Glomerular endothelial cell (primary cell): Measurements from ENCODE around the gene TAB2. TPM values are rescaled to one million over a fixed set of nuclear protein-coding genes. Genes with fewer than 3 reads are reported as not detected.

Experiments used
- DNase-seq: peaks from one replicate; pipeline ENCODE4 v3.0.0-alpha.2; 2011; ENCODE audit warnings: low read depth, low spot score; ENCODE audit errors: extremely low read depth
- total RNA-seq: library from RNA; depleted of rRNA; stranded (reverse); fragments of >200 nt; gene quantifications from 2 replicates; pipeline ENCODE4 v1.2.3, GENCODE V29; 2015

The TAB2 gene
- total RNA-seq, 1 donor from 2014 or later: 49.8 TPM

DNA sequence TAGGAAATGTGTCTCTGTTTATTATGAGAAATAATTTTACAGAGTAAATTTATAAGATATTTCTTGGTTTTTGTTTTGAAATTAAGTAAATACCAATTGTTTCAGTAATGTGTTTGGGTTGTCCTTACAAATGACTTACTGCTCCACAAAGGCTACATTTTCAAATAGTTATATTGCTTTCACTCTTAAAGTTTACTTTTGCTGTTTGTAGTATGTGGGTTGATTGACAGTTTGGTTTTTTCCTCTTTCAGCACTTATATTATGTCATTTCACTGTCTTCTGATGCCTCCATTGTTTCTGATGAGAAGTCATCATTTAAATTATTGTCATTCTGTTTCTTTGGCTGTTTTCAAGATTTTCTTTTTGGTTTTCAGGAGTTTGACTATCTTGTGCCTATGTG lies 47.7 kb downstream of the TAB2 start:
- no peak for DNase-seq

DNA sequence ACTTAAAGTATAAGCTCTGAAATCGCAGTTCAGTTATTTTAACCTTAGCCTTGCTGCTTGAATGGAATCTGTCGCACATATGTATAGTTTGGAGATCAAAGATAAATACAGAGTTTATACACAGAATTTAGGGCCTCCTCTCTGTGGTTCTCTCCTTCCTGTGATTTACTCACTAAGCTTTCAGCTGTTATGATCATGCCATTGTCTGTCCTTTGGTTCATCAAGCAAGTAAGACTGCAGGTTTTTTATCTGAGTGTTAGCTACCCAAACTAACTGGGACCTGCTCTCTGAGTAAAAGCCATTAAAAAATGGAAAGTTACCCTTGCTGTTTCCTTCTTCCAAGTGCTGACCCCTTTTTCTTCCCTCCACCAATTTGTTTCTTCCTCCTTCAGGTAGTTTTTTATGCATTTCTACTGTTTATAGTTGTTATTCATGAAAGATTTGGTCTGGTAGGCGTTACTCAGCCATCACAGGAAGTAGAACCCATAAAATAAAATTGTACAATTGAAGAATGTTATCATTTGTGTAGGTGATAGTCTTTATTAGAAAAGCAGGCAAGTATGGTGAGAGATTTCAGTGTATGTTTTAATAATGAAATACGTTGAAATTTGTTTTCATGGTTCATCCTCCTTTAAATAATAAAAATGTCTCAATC lies 48.9 kb downstream of the TAB2 start:
- DNase-seq: no peak

DNA sequence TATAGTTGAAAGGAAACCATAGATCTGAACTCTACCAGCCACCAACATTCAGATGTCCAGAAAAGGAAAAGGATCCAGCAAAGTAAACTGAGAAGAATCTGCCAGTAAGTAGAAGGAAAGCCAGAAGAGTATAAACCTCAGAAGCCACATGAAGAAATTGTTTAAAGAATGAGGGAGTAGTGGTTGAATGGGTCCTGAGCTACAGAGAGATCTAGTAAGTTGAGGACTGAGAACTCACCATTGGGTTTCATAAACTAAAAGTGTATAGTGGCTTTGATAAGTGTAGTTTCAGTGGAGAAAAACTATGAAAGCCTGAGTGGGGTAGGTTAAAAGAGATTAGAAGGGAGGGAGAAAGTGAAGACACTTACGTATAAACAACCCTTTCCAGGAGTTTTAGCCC lies 50.6 kb downstream of the TAB2 start:
- no peak for DNase-seq

DNA sequence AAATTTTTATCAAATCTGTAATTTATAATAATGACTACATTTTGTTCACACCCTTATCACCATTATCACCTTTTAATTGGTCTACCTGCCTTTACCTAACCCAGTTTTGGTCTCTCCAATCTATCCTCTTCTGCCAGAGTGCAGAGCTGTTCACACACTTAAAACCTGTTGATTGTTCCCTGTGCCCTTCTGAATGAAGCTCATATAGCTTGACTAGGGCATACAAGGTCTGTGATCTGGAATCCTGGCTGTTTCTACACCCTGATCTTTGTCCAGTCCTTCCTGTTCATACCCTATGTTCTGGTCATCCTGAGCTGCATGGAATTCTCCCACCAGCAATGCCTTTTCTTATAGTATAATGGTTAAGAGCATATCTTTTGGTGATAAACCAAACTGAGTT lies 53.6 kb downstream of the TAB2 start:
- no peak for DNase-seq

DNA sequence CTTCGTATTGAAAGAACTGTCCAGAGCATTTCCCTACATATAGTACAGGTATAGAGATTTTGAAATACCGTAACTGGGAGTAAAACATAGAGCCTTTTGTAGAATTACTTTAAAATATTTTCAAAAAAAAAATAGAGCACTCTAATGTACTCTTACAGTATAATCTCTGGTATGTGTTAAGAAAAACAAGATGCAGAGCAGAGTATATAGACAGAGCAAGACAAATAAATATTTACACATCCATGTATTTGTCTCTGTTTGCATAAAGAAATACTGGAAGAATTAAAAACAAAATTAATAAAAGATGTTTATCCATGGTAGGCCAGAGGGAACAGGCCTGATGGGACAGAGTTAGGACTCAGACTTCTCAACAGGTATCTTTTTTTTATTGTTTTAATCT lies 54.5 kb downstream of the TAB2 start:
- DNase-seq: no peak

DNA sequence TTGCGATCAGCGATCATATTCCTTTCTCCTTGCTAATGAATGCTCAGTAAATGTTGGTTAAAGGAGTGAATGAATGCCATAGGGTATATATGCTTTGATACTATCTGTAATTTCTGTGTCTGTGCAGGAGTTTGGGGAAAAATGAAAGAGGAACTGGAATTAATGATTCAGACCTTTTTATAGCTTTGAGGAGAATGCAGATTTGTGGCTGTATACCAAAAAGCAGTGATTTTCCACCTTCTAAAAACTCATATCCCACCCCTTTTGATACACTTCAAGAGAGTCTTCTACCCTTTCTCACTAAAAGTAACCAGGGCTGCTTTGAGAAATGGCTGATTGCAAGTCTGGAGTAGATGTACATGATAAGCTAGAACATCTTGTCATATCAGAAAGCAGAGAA lies 56.0 kb downstream of the TAB2 start:
- DNase-seq: no peak

DNA sequence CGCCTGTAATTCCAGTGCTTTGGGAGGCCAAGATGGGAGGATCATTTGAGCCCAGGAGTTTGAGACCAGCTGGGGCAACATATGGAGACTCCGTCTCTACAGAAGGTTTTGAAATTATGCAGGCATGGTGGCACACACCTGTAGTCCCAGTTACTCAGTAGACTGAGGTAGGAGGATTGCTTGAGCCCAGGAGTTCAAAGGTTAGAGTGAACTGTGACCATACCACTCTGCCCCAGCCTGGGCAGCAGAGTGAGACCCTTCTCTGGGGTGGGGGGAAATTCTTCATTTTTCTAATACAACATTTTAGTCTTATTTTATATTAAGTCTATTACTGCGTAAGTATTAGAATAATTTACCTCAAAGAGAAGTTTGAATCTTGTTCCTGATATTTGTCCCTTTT lies 62.5 kb downstream of the TAB2 start:
- DNase-seq: no peak

DNA sequence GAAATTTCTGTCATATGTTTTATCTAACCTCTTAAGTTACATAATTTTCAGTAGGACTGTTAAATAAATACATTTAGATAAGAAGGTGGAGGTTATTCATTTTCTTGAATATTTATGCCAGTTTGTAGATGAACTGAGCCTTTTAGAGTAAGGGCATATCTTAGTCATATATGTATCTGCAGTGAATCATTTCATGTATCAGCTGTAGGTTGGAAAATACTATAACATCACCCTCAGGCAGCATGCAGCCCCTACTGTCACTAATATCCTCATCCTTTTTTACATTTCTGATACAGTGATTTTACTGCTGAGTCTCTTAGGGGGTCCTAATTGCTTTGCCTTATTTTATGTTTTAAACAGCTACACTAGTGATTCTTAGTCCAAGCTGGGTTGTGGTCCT lies 63.0 kb downstream of the TAB2 start:
- no peak for DNase-seq

DNA sequence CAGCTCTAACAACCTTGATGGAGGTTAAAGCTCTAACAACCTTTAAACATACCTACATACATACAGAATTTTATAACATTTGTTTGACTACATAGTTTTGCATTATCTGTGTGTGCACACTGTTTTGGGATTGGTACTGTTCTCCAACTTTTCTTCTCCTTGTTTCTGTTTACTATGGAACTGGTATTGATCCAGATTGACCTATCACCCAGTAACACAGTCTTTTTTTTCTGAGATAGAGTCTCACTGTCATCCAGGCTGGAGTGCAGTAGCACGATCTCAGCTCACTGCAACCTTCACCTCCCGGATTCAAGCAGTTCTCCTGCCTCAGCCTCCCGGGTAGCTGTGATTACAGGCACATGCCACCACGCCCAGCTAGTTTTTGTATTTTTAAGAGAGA lies 65.9 kb downstream of the TAB2 start:
- DNase-seq: no peak

DNA sequence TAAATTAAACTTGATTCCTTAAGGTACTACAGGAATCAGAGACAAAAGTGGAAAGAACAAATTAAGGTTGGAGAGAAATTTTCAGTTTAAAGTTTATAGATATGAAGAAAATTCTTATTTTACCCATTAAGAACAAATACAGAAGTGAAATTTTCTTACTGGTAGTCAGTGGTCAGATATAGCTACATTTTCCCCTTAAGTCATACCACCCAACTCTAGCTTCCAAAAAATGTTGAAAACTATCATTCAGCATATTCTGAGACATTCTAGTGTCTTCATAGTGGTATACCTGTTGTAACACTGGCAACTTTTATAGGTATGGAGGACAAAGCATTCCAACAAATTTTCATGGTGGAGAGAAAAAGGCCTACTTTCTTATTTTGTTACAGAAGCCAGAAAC lies 67.0 kb downstream of the TAB2 start:
- no peak for DNase-seq

DNA sequence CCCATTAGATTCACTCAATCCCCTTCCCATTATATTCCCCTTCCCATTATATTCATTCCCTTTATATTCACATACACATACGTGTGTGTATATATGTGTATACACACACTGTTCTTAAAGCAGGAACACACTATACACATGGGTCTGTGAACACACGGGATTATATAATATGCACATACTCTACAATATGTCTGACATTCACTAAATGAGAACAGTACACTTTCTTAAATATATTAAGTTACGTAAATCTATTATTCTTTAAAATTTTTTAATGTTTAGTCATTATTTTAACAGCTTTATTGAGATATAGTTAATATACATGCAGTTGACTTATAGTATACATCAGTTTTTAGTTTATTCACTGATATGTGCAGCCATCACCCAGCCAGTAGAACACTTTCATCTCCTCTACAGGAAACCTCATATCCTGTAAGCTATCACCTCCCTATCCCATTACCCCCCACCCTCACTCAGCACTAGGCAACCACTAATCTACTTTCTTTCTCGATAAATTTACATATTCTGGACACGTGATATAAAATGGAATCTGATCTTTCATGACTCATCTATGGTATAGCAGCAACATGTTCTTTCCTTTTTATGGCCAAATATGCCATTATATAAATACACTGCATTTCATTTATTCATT lies 68.6 kb downstream of the TAB2 start:
- no peak for DNase-seq

DNA sequence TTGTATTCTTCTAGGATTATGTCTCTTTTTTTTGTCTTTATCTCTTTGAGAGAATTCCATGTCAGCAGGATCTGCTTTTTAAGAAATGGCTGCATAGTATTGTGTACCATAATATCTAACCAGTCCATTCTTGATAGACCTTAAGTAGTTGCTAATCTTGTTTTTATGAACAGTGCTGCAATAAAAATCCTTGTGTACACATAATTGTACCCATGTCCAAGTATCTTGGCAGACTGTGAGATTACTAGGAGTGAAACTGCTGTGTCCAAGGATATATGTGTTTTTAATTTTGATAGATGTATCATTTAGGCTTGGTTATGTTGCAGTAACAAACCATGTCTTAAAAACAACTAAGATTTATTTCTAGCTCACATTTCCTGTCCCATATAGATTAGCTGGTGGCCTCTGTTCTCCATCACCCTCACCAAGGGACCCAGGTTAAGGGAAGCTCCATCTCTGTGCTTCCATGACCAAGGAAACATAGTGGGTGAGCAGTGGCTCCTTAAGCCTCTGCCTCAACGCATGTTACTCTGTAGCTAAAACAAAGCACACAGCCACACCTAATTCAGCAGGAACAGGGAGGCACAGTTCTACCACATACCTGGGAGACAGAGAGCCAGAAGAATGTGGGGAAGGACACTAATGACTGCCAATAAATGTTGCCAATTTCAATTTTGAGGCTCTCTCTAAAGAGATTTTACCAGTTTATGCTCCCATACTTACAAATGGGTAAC lies 70.4 kb downstream of the TAB2 start:
- no peak for DNase-seq

DNA sequence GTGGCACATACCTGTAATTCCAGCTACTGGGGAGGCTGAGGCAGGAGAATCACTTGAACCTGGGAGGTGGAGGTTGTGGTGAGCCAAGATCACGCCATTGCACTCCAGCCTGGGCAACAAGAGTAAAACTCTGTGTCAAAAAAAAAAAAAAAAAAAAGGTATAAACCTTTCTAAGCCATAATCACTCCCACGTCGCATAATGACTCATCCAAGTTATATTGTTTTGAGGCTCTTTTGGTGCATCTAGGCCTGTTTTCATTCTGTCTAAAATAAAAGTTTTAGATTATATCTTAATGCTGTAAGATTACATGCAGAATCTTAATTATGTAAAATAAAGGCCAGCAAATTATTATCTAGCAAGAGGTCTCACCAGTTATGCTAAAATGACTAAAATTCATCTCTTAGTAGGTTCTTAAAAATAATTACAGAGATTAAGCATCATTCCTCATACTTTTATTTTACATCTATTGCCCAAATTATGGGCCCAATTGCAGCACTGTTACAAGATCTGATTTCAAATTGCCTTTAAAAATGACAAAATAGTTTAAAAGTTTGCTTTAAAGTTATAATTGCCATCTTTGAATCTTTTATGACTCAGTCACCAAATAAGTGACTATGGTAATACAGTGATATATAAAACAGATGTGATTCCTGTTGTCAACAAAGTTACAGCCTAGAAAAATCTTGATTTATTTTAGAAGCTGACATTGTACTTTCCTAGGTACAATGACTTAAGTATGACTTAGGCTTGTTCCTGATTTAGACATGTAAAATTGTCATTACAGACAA lies 72.2 kb downstream of the TAB2 start:
- no peak for DNase-seq

DNA sequence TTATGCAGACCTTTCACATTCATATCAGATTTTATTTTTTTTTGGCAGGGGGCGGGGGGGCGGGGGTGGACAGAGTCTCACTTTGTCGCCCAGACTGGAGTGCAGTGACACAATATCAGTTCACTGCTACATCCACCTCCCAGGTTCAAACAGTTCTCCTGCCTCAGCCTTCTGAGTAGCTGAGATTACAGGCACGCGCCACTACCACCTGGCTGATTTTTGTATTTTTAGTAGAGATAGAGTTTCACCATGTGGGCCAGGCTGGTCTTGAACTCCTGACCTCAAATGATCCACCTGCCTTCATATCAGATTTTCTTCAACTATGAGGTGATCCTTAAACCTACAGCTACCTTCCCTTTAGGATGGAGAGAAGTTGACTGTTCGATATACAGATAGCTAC lies 74.6 kb downstream of the TAB2 start:
- no peak for DNase-seq

DNA sequence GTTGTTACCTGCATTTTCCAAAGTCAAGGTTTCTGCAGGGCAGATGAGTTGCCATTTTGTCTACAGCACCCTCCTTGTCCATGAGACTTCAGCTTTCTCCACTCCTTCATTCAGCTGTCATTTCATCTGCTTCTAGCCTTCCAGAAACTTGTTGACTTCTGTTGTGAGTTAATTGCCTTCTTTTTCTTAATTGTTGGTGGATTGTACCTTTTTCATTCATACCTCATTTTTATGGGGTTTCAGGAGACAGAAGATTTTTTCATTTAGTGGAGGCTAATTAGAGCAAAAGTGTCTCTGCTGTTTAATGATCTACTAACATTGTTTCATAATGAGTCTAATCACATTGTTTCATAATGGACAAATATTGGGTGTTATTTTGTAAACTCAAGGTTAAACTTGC lies 75.0 kb downstream of the TAB2 start:
- no peak for DNase-seq

DNA sequence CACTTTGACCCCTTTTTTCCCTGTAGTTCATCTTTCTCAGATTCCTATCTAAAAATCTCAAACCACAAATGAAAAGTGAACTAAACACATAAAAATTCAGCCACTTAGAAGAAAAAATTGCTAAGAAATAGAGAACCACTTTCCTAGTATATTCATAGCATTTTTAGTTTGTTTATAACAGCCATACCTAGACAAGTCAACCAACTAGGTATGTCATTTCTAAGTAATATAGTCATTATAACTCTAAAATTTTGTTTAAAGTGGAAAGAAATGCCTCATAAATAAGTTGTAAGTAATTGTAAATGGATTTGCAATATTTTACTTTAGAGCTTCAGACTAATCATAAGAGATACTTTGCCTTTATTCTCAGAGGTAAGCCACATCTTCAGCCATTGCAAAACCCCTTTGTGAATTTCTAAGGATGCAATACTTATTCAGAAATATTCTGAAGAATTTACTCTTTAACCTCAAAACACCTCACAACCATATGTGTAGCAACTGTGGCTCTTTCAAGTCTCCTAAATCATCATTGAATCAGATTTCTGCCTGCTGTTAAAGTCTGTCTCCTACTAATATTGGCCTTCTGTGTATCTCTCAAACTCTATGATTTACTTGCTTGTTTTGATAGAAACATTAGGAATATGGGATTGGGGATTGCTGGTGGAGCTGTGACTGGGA lies 75.6 kb downstream of the TAB2 start:
- no peak for DNase-seq

DNA sequence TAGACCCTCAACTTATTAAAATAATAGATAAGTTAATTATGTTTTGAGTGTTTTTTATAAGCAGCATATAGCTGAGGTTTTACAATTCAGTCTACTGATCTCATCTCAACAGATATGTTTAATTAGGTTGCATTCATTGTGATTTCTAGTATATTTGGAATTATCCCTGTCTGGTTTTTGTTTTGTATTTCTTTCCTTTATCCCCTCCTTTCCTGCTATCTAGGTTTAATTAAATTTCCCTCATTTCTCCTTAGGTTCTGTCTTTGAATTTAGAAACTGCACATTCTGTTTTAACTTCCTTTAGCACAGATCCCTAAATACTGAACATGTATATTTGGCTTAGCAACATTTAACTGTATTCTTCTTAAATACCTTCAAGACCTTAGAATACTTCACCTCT lies 77.7 kb downstream of the TAB2 start:
- DNase-seq: no peak

DNA sequence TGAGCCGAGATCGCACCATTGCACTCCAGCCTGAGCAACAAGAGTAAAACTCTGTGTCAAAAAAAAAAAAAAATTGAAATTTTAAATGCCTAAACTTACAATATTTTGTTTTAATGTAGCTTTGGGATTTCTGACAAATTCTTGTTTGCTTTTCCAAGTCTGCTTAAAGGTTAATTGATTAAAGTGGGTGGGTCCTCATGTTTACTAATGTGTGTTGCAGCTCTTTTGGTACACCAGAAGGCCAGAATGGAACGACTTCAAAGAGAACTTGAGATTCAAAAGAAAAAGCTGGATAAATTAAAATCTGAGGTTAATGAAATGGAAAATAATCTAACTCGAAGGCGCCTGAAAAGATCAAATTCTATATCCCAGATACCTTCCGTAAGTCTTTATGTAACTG lies 79.9 kb downstream of the TAB2 start:
- DNase-seq: no peak

DNA sequence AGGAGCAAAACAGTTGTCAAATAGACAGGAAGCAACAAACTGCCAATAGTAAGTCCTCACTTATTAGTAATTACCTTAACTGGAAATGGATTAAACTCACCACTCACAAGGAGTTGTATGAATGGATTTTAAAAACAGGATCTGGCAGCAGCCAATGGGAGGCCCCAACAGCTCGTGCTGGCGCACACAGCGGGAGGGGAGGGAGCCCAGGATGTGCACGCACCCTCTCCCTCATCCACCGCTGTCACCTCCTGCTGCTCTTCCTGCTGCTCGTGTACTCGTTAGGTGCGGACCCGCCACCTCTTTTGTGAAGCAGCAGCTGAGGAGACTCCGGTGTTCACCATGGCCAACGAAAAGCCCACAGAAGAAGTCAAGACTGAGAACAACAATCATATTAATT lies 82.5 kb downstream of the TAB2 start, which contains the start of gene SUMO4:
Gene SUMO4, plus strand, starts transcription at position 213 of the 400 bp plus-strand sequence. Its CDS starts 130 bp downstream, at position 343.
- DNase-seq: no peak

DNA sequence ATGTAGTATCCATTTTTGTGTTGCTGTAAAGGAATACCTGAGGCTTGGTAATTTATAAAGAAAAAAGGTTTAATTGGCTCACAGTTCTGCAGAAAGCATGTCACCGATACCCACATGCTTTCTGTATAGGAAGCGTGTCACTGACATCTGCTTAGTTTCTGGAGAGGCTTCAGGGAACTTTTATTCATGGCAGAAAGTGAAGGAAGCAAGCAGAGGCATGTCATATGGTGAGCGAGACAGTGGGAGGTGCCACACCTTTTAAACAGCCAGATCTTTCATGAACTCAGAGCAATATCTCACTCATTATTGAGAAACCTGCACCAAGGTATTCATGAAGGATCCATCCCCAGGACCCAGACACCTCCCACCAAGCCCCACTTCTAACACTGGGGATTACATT lies 86.0 kb downstream of the TAB2 start:
- no peak for DNase-seq
